Hepatocyte (in vitro differentiated cells): ENCODE results near the gene GPD1L.

Source experiments
- CTCF ChIP-seq: fragments of 200-600 bp; sonication (generic); IDR thresholded peaks from 2 replicates; pipeline ENCODE4 v1.5.1; 2016; ENCODE audit warnings: antibody characterized with exemption, mild to moderate bottlenecking; ENCODE audit not compliant: poor library complexity
- EZH2 ChIP-seq: fragments of 200-600 bp; sonication (generic); IDR thresholded peaks from 2 replicates; pipeline ENCODE4 v1.6.1; 2016; ENCODE audit warnings: antibody characterized with exemption, mild to moderate bottlenecking, borderline replicate concordance

DNA sequence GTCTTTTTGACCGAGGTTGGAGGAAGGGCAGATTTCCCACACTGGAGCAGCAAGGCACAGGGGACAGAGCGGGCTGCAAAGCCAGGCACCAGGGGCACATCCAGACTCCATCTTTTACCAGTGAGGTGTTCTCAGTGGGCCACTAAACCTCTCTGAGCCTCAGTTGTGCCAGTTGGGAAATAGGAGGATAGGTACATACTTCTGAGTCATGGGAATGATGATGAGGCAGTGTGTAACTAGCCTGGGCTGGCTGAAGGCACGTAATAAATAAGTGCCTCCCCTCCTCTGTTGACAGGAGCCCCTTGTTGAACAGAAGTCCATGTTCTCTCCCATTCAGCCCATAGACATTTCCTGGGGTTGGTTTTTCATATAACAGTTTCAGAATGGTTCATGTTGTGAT is 48.7 kb downstream of the GPD1L start:
- TF ChIP-seq CTCF, result no peak
- no peak for TF ChIP-seq EZH2
